Testis (tissue), 2 donors: ENCODE results near the gene CYP3A4.

Experiments used
- POLR2A ChIP-seq: fragments of 450-650 bp; IDR thresholded peaks from one replicate; pipeline ENCODE4 v1.6.1; 2017; ENCODE audit warnings: antibody characterized with exemption, mild to moderate bottlenecking, moderate library complexity
- TF ChIP-seq, protein P1 (sequence below), 3 experiments: fragments of 450-650 bp in 2 of 3; fragments of 200-600 bp in 1 of 3; sonication (generic) in 1 of 3; IDR thresholded peaks; one replicate each; pipeline ENCODE4 v1.5.1; 2016 to 2019; ENCODE audit warnings: antibody characterized with exemption in 3 of 3, mild to moderate bottlenecking in 2 of 3, moderate library complexity in 1 of 3

GRCh38 chr7:99739699-99740572 lies 44.0 kb downstream of the CYP3A4 start:
- TF ChIP-seq, protein P1, sequence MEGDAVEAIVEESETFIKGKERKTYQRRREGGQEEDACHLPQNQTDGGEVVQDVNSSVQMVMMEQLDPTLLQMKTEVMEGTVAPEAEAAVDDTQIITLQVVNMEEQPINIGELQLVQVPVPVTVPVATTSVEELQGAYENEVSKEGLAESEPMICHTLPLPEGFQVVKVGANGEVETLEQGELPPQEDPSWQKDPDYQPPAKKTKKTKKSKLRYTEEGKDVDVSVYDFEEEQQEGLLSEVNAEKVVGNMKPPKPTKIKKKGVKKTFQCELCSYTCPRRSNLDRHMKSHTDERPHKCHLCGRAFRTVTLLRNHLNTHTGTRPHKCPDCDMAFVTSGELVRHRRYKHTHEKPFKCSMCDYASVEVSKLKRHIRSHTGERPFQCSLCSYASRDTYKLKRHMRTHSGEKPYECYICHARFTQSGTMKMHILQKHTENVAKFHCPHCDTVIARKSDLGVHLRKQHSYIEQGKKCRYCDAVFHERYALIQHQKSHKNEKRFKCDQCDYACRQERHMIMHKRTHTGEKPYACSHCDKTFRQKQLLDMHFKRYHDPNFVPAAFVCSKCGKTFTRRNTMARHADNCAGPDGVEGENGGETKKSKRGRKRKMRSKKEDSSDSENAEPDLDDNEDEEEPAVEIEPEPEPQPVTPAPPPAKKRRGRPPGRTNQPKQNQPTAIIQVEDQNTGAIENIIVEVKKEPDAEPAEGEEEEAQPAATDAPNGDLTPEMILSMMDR (IDR thresholded peaks at IDR 0.05): no peak
- no peak for TF ChIP-seq POLR2A
